ENCODE measurements around the gene ARAP2.

- TF ChIP-seq MAX (IDR thresholded peaks at IDR 0.05) (no peak), CTCF (IDR thresholded peaks at IDR 0.05 in 2 of 3, conservative IDR thresholded peaks at IDR 0.05 in 1 of 3; ENCODE audit: borderline replicate concordance in 1 of 3, insufficient read depth in 1 of 3, low read depth in 2 of 3, low read length in 2 of 3) (no peak), POLR2A (IDR thresholded peaks at IDR 0.05; ENCODE audit: borderline replicate concordance, extremely low read depth, insufficient read depth, insufficient read length) (no peak), EZH2 (IDR thresholded peaks at IDR 0.05) (no peak)
Measured at GRCh38 chr4:36130641-36131040, 113.7 kb downstream of the ARAP2 start.

Data from HCT116 (cell line).